DND-41 (cell line): ENCODE data around the gene ABCA2.

ENCODE experiments used
- ATAC-seq: fragments of 200-7000 bp; cut with Tn5 transposase; 3 replicates; pipeline ENCODE4 v1.9.1; 2021; ENCODE audit warnings: low read depth; ENCODE audit not compliant: insufficient read depth
- DNase-seq: peaks from one replicate; pipeline ENCODE4 v3.0.0-alpha.2; 2020
- H2AFZ ChIP-seq: 2 replicates; pipeline ENCODE4 v1.6.0; 2012; ENCODE audit warnings: low read depth, low read length
- H3K27ac ChIP-seq: 2 replicates; pipeline ENCODE4 v1.5.1; 2012; ENCODE audit warnings: low read length, inconsistent platforms
- H3K27me3 ChIP-seq: fragments of 200-600 bp; sonication (generic); 2 replicates; pipeline ENCODE4 v1.6.0; 2012; ENCODE audit warnings: low read length, mild to moderate bottlenecking, inconsistent platforms; ENCODE audit not compliant: insufficient read depth, poor library complexity
- H3K36me3 ChIP-seq: 2 replicates; pipeline ENCODE4 v1.5.1; 2012; ENCODE audit warnings: low read length, inconsistent platforms; ENCODE audit not compliant: insufficient read depth
- H3K4me1 ChIP-seq: 2 replicates; pipeline ENCODE4 v1.5.1; 2012; ENCODE audit warnings: mild to moderate bottlenecking, low read length; ENCODE audit not compliant: insufficient read depth
- H3K4me2 ChIP-seq: 2 replicates; pipeline ENCODE4 v1.6.0; 2012; ENCODE audit warnings: mild to moderate bottlenecking, moderate library complexity, low read length, inconsistent platforms; ENCODE audit not compliant: insufficient read depth
- H3K4me3 ChIP-seq, 2 experiments: fragments of 200-600 bp in 1 of 2; shearing (Covaris generic) in 1 of 2; 2 replicates each; pipeline ENCODE4 v1.5.1; 2012 to 2016; ENCODE audit warnings: inconsistent platforms in 2 of 2, low read length in 2 of 2, mild to moderate bottlenecking in 2 of 2, low read depth in 1 of 2, moderate library complexity in 1 of 2
- H3K79me2 ChIP-seq: 2 replicates; pipeline ENCODE4 v1.6.0; 2012; ENCODE audit warnings: low read length, inconsistent platforms; ENCODE audit not compliant: insufficient read depth
- H3K9ac ChIP-seq: 2 replicates; pipeline ENCODE4 v1.6.0; 2012; ENCODE audit warnings: low read depth, mild to moderate bottlenecking, inconsistent platforms, low read length, moderate library complexity
- H3K9me3 ChIP-seq: 2 replicates; pipeline ENCODE4 v1.5.1; 2012; ENCODE audit warnings: low read length, moderate library complexity, mild to moderate bottlenecking, inconsistent platforms; ENCODE audit not compliant: insufficient read depth, severe bottlenecking
- H4K20me1 ChIP-seq: 2 replicates; pipeline ENCODE4 v1.6.0; 2012; ENCODE audit warnings: low read length; ENCODE audit not compliant: insufficient read depth
- CTCF ChIP-seq: IDR thresholded peaks from 2 replicates; pipeline ENCODE4 v1.5.1; 2012; ENCODE audit warnings: borderline replicate concordance, low read length, moderate library complexity, mild to moderate bottlenecking; ENCODE audit not compliant: poor library complexity, severe bottlenecking; ENCODE audit errors: extremely low read depth
- EZH2 ChIP-seq: IDR thresholded peaks from 3 replicates; pipeline ENCODE4 v1.6.1; 2012; ENCODE audit warnings: borderline replicate concordance, low read depth, mild to moderate bottlenecking, moderate library complexity, low read length, inconsistent platforms; ENCODE audit not compliant: severe bottlenecking

The ABCA2 gene

DNA sequence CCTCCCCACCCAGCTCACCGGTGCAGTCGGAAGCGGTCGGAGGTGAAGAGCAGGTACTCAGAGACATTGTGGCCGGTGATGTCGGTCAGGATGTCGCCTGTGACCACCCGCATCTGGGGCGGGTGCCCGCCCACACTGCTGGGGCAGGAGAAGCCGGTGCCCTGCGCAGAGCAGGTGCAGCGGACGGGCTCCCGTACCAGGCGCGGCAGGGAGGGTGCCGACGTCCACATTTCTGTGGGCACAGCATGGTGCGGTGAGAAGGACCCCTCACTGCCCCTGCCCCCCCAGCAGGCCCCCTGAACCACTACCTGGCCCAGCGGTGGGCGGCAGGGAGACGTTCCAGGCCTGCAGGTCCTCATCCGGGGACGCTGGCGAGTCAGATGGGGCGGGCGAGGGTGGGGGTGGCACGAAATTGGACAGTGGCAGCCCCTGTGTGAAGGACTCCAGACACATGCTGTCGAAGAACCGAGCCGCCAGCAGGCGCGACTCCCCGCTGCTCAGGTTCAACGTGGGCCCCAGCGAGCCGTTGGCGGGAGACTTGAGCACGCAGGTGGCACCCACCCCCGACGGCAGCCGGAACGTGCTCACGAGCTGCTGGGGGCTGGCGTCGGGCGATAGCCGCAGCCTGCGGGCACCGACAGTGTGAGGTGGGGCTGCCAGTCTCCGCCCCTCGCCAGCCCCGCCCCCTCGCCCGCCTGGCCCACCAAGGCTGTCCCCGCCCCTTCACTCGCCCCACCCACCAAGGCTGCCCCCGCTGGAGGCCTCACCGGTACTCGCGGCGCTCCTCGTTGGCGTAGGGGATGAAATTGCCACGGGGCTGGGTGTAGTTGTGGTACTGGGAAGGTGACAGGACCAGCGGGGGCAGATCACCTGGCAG, 15.1 kb downstream of the ABCA2 start:
- Histone ChIP-seq H4K20me1 (no peaks in the 10 kb centered on the region), H3K4me1 (no peaks in the 10 kb centered on the region), H3K27me3 (no peaks in the 10 kb centered on the region), H3K9ac (no peak overlapping the region), H3K27ac (no peak overlapping the region), H3K36me3 (peaks cover 3% of the 10 kb centered on the region; the same call in 1 of the 2 replicates), H3K79me2 (no peaks in the 10 kb centered on the region), H3K9me3 (no peaks in the 10 kb centered on the region), H3K4me3 (no peak overlapping the region), H3K4me2 (no peak overlapping the region), H2AFZ (no peak overlapping the region)
- no peak for DNase-seq
- no peak for ATAC-seq
- TF ChIP-seq CTCF: no peak
- no peak for TF ChIP-seq EZH2

DNA sequence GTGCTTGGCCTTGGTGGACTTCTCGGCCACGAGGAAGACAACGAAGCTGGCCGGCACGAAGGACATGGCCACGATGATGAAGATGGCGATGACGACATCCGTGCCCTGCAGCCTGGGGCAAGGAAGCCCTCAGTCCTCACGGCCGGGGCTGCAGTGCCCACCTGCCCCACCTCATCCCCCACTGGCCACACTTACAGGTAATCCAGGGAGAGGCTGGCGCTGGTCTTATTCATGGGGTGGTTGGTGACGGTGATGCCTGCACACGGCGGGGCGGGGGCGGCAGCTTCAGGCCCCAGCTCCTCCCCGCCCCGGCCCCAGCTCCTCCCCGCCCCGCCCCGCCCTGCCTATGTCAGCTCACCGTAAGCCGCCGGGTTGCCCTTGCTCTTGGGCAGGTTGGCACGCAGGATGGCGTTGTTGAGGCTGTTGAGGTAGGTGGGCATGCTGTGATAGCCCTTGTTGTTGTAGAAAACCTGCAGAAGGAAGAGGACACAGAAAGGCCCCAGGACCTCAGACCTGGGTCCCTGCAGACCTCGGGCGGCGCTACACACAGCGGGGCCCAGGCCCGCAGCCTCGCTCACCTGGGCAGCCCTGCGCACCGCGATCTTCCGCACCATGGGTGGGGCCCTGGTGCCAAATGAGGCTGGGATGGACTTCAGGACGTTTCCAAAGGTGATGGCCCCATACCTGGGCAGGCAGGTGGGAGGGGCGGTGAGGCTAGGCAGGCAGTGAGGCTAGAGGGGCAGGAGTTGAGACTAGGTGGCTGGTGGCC, 15.9 kb downstream of the ABCA2 start:
- no peaks in the 10 kb centered on the region for H4K20me1 ChIP-seq
- no peaks in the 10 kb centered on the region for H3K4me1 ChIP-seq
- TF ChIP-seq CTCF: no peak
- no peak for TF ChIP-seq EZH2
- DNase-seq (no peak), ATAC-seq (no peak)
- H3K4me2 ChIP-seq: no peak overlapping the region
- H3K36me3 ChIP-seq: no peaks in the 10 kb centered on the region; the same call in 1 of the 2 replicates
- H3K79me2 ChIP-seq: no peaks in the 10 kb centered on the region
- no peak overlapping the region for H3K9ac ChIP-seq
- no peak overlapping the region for H2AFZ ChIP-seq
- H3K9me3 ChIP-seq: no peaks in the 10 kb centered on the region
- H3K27me3 ChIP-seq: no peaks in the 10 kb centered on the region
- H3K4me3 ChIP-seq: no peak overlapping the region
- no peak overlapping the region for H3K27ac ChIP-seq

DNA sequence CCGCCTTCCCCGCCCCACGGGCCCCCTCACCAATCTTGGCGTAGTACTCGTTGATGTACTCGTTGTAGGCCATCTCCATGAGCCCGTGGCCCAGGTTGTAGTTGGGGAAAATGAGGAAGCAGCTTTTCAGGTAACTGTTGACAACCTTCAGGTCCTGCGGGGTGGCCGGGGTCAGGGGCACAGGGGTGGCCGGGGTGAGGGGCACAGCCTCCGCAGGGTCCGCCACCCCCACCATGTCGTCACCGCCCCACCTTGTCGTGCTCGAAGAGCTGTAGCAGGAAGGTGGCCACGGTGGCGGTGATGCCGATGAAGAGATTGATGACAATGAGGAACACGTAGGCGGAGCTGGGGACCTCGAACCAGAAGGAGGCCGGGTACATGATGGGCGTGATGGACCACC, 16.9 kb downstream of the ABCA2 start:
- no peaks in the 10 kb centered on the region for H3K27me3 ChIP-seq
- no peak overlapping the region for H3K4me3 ChIP-seq
- H3K27ac ChIP-seq: no peak overlapping the region
- no peaks in the 10 kb centered on the region for H3K4me1 ChIP-seq
- H3K79me2 ChIP-seq: no peaks in the 10 kb centered on the region
- H3K36me3 ChIP-seq: no peaks in the 10 kb centered on the region; the same call in 1 of the 2 replicates
- TF ChIP-seq EZH2: no peak
- no peak for TF ChIP-seq CTCF
- no peak overlapping the region for H3K4me2 ChIP-seq
- H2AFZ ChIP-seq: no peak overlapping the region
- H3K9ac ChIP-seq: no peak overlapping the region
- no peaks in the 10 kb centered on the region for H4K20me1 ChIP-seq
- ATAC-seq (no peak), DNase-seq (no peak)
- H3K9me3 ChIP-seq: no peaks in the 10 kb centered on the region
